HepG2 (cell line): ENCODE data around the gene FGFR1OP2. TPM values are rescaled to one million over a fixed set of nuclear protein-coding genes. Genes with fewer than 3 reads are reported as not detected.

Experiments used
- ATF6 ChIP-seq: sonication (generic); formaldehyde crosslinking; conservative IDR thresholded peaks from 2 replicates; pipeline ENCODE4 v1.4.0; 2020; ENCODE audit warnings: missing genetic modification reagents
- BCLAF1 ChIP-seq: fragments of 450-650 bp; IDR thresholded peaks from 2 replicates; pipeline ENCODE4 v1.6.1; 2017; ENCODE audit warnings: mild to moderate bottlenecking
- DNMT3B ChIP-seq: conservative IDR thresholded peaks from 2 replicates; pipeline ENCODE4 v1.6.1; 2016; ENCODE audit warnings: missing biosample characterization, control low read depth
- GATAD1 ChIP-seq: IDR thresholded peaks from 2 replicates; pipeline ENCODE4 v1.6.1; 2016; ENCODE audit warnings: missing genetic modification reagents, missing compliant biosample characterization
- HMGXB4 ChIP-seq, 2 experiments: sonication (generic) in 1 of 2; formaldehyde crosslinking in 1 of 2; IDR thresholded peaks; 2 replicates each; pipeline versions ENCODE4 v1.4.0 to v1.6.1; 2018 to 2020; ENCODE audit warnings: missing genetic modification reagents in 2 of 2, borderline replicate concordance in 1 of 2, low read depth in 1 of 2, mild to moderate bottlenecking in 1 of 2, missing biosample characterization in 1 of 2
- HOXA7 ChIP-seq: sonication (generic); formaldehyde crosslinking; IDR thresholded peaks from 2 replicates; pipeline ENCODE4 v1.8.1; 2022; ENCODE audit warnings: mild to moderate bottlenecking, missing genetic modification reagents, moderate library complexity
- JDP2 ChIP-seq: sonication (generic); formaldehyde crosslinking; IDR thresholded peaks from 2 replicates; pipeline ENCODE4 v1.8.1; 2022; ENCODE audit warnings: missing genetic modification reagents, borderline replicate concordance
- KAT2B ChIP-seq: fragments of 150-350 bp; IDR thresholded peaks from 2 replicates; pipeline ENCODE4 v1.6.1; 2014; ENCODE audit warnings: low read depth, low read length, borderline replicate concordance
- KLF13 ChIP-seq: sonication (generic); formaldehyde crosslinking; IDR thresholded peaks from 2 replicates; pipeline ENCODE4 v1.4.0; 2020; ENCODE audit warnings: mild to moderate bottlenecking, missing genetic modification reagents
- KLF9 ChIP-seq: IDR thresholded peaks from 2 replicates; pipeline ENCODE4 v1.6.1; 2016; ENCODE audit warnings: low read depth
- MTERF4 ChIP-seq: sonication (generic); formaldehyde crosslinking; IDR thresholded peaks from 2 replicates; pipeline ENCODE4 v1.8.0; 2023; ENCODE audit warnings: mild to moderate bottlenecking, missing genetic modification reagents
- PAX8 ChIP-seq: sonication (generic); formaldehyde crosslinking; IDR thresholded peaks from 2 replicates; pipeline ENCODE4 v1.8.0; 2022; ENCODE audit warnings: mild to moderate bottlenecking, missing genetic modification reagents, borderline replicate concordance
- PCBP1 ChIP-seq: fragments of 200-400 bp; formaldehyde crosslinking; IDR thresholded peaks from 2 replicates; pipeline ENCODE4 v1.6.1; 2017; ENCODE audit warnings: mild to moderate bottlenecking, low read depth, low read length, borderline replicate concordance
- PRDM10 ChIP-seq: sonication (generic); formaldehyde crosslinking; IDR thresholded peaks from 2 replicates; pipeline ENCODE4 v1.4.0; 2020; ENCODE audit warnings: low read depth, missing genetic modification reagents
- RORA ChIP-seq: sonication (generic); formaldehyde crosslinking; IDR thresholded peaks from 2 replicates; pipeline ENCODE4 v1.5.0; 2020; ENCODE audit warnings: mild to moderate bottlenecking, missing genetic modification reagents, moderate library complexity
- SP5 ChIP-seq: IDR thresholded peaks from 2 replicates; pipeline ENCODE4 v1.6.1; 2016; ENCODE audit warnings: low read depth, borderline replicate concordance
- ZNF264 ChIP-seq: sonication (generic); formaldehyde crosslinking; IDR thresholded peaks from 2 replicates; pipeline ENCODE4 v1.4.0; 2020; ENCODE audit warnings: missing genetic modification reagents
- ZNF282 ChIP-seq: fragments of 450-650 bp; IDR thresholded peaks from 2 replicates; pipeline ENCODE4 v1.6.1; 2018; ENCODE audit not compliant: partially characterized antibody
- polyA plus RNA-seq, 8 experiments: library from polyadenylated mRNA; depleted of rRNA in 3 of 8; stranded (reverse) in 7 of 8; unstranded in 1 of 8; fragments of >200 nt; fragmentation: Illumina TruSeq in 4 of 8; extraction: Trizol in 4 of 8; gene quantifications; 2 replicates each; pipeline versions ENCODE4 v1.2.1 to v1.2.3, GENCODE V29; 2011 to 2016; ENCODE audit warnings: low read depth in 4 of 8, missing spikeins in 1 of 8, mixed read lengths in 1 of 8; ENCODE audit not compliant: insufficient read depth in 1 of 8
- total RNA-seq, 5 experiments: library from RNA; depleted of rRNA; stranded (reverse); fragments of >200 nt; fragmentation: Illumina TruSeq; extraction: Trizol; gene quantifications; 2 replicates each; pipeline ENCODE4 v1.2.3, GENCODE V29; 2016; ENCODE audit warnings: low read depth in 1 of 5

The FGFR1OP2 gene
- total and polyA plus RNA-seq, 2 of the 13 experiments (the other 11 are each of a cell fraction or from before 2014, with no cell fraction given) = 18.3 to 38.1 TPM

GRCh38 chr12:27014085-27014858 is 76.0 kb downstream of the FGFR1OP2 start, which contains the start of gene TM7SF3 (continued):
- TF ChIP-seq HMGXB4 (CRISPR knock-in tag; IDR thresholded peaks at IDR 0.05; ENCODE audit: borderline replicate concordance in 1 of 2, low read depth in 1 of 2) = peak; percentile 89 to 95; a peak in 3 of 4 replicates
- no peak for TF ChIP-seq HOXA7 (CRISPR knock-in tag)
- no peak for TF ChIP-seq MTERF4 (CRISPR knock-in tag)
- TF ChIP-seq RORA = no peak
- no peak for TF ChIP-seq KLF13 (CRISPR knock-in tag)
- TF ChIP-seq ATF6 (CRISPR knock-in tag) = no peak
- TF ChIP-seq ZNF282 = no peak
- no peak for TF ChIP-seq PRDM10 (CRISPR knock-in tag)
- TF ChIP-seq BCLAF1 = no peak
- no peak for TF ChIP-seq SP5 (CRISPR knock-in tag)
- no peak for TF ChIP-seq PCBP1
- 0 out of 2 replicates have a peak, but pooled peaks have one; percentile 32 for TF ChIP-seq ZNF264
- no peak for TF ChIP-seq KLF9 (CRISPR knock-in tag)
- no peak for TF ChIP-seq JDP2 (CRISPR knock-in tag)
- TF ChIP-seq DNMT3B (CRISPR knock-in tag) = no peak
- no peak for TF ChIP-seq PAX8 (CRISPR knock-in tag)
- peak; percentile 33; the same call in 1 of the 2 replicates for TF ChIP-seq GATAD1 (CRISPR knock-in tag)
- no peak for TF ChIP-seq KAT2B
